A204.1 (cell line): ENCODE measurements around the gene OR13C8.
"Not testable (repeated sequence)": the region's sequence is repeated elsewhere in the genome, so short reads cannot be mapped to it uniquely, and the experiment has no call there.

Experiments used
- FAIRE-seq: peaks from 2 replicates; lab custom pipeline; 2012; peaks lifted over from hg19 to GRCh38; lab: Jason Lieb, UNC

Gene OR13C8, protein sequence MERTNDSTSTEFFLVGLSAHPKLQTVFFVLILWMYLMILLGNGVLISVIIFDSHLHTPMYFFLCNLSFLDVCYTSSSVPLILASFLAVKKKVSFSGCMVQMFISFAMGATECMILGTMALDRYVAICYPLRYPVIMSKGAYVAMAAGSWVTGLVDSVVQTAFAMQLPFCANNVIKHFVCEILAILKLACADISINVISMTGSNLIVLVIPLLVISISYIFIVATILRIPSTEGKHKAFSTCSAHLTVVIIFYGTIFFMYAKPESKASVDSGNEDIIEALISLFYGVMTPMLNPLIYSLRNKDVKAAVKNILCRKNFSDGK

DNA sequence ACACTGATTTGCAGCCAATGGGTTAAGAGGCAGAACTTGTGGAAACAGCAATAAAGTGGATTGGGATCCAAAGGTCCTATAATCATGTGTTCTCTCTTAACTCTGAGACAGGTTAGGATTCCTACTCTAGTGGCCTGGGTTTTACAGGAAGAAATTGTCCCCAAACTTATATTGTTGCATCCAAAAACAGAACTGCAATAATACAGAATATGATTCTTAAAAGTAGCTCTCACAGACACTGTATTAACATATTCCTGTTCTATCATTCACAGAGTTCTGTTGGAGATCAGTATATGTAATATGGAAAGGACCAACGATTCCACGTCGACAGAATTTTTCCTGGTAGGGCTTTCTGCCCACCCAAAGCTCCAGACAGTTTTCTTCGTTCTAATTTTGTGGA, at the start of gene OR13C8:
TSS of gene OR13C8 (plus strand) at position 301 of the 400 bp plus-strand sequence. CDS start at position 301, 0 bp downstream.
- FAIRE-seq, result no peak

DNA sequence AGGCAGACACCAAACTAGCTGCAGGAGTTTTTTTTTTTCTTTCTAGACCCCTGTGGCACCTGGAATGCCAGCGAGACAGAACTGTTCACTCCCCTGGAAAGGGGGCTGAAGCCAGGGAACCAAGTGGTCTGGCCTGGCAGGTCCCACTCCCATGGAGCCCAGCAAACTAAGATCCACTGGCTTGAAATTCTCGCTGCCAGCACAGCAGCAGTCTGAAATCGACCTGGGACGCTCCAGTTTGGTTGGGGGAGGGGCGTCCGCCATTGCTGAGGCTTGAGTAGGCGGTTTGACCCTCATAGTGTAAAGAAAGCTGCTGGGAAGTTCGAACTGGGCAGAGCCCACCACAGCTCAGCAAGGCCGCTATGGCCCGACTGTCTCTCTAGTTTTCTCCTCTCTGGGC, 48.7 kb upstream of the OR13C8 start:
- not testable (repeated sequence) for FAIRE-seq

DNA sequence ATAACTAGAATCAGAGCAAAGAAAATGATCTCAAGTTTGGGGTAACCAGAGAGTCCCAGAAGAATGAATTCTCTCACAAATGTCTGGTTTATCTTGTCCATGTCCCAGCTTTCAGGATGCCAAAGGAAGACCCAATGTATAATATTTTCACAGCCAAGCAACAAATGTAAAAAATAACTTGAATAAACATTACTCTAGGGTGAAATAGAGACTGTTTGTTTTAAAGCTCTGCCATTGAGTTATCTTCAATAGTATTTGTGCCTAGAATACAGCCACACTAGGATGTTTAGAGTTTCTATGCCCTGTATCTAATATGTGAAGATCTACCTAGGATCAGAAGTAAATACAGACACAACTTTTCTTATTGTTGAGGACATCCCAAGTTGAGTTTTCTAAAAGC, 41.9 kb upstream of the OR13C8 start, which contains the start of gene OR13C4:
TSS of gene OR13C4 (minus strand) at position 101 of the 400 bp plus-strand sequence. CDS start at position 101, 0 bp downstream.
- FAIRE-seq, result no peak

DNA sequence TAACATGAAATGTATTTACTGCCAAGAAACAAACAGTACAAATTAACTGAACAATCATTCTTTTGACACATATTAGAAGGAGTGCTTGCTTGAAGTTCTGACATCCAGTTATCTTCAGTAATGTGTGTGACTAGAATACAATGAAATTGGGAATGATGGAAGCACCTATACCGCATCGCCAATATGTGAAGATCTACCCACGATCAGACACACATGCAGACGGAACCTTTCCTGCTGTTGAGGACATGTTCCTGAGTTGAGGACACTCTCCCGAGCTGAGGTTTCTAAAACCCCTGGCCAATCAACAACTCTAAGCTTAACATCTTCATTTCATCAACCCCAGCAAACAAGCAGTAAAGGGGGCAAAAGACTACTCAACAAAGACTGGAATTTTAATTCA, 32.2 kb upstream of the OR13C8 start, which contains the start of gene OR13C3:
TSS of gene OR13C3 (minus strand) at position 101 of the 400 bp plus-strand sequence. CDS start 133 bp downstream, outside the sequence.
- FAIRE-seq, result no peak

DNA sequence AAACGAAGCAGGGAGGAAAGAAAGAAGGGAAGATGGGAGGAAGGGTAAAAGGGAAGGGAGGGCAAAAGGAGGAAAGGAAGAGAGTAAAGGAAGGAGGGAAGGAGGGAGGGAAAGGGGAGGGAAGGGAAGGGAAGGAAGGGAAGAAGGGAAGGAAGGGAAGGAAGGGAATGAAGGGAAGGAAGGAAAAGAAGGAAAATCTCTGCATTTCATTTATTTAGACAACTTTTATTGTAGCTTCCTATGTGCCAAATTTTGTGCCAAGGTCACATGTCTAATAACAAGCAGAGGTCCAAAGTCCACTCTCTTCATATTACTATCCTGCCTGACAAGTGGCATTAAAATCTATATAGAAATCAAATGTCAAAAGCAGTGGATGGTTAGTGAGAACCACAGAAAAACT, 29.7 kb upstream of the OR13C8 start:
- FAIRE-seq, result no peak

DNA sequence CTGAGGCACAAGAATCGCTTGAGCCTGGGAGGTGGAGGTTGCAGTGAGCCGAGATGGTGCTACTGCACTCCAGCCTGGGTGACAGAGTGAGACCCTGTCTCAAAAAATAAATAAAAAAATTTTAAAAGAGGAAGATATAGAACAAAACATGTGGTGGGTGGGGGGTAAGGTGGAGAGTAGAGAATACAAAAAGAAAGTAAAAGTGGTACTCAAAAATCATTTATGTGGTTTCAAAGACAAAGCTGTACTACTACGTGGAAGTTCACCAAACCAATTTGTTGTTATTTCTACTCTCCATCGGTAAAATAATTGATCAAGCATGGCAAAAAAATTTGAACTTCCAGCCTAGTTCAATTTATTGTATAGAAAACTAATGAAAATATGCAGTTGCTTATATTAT, 24.3 kb upstream of the OR13C8 start:
- FAIRE-seq, result no peak

DNA sequence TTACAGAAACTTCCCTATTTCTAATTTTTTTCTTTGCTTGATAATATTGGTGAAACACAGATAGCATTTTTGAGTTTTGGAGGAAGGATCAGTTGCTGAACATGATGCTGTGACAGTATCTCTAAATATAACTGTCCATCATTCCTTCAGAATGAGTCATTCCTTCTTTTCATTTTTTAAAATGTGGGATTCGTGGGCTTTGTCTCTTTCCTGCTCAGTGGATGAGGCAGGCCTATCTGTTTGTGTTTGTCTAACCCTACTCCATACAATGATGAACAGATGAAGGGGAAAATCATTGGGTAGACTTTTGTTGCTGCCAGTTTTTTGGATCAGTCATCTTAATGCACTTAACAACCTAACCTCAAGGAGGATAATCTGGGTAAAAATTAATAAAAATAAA, 15.7 kb upstream of the OR13C8 start:
- FAIRE-seq, result no peak

DNA sequence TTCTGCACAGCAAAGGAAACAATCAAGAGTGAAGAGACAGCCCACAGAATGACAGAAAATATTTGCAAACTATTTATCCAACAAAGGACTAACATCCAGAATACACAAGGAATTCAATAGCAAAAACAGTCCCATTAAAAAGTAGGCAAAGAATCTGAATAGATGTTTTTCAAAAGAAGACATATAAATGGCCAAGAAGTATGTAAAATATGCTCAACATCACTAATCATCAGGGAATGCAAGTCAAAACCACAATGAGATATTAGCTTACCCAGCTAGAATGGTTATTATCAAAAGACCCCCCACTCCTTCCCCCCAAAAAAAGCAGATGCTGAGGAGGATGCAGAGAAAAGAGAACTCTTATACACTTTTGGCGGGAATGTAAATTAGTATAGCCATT, 13.4 kb upstream of the OR13C8 start:
- FAIRE-seq, result no peak

DNA sequence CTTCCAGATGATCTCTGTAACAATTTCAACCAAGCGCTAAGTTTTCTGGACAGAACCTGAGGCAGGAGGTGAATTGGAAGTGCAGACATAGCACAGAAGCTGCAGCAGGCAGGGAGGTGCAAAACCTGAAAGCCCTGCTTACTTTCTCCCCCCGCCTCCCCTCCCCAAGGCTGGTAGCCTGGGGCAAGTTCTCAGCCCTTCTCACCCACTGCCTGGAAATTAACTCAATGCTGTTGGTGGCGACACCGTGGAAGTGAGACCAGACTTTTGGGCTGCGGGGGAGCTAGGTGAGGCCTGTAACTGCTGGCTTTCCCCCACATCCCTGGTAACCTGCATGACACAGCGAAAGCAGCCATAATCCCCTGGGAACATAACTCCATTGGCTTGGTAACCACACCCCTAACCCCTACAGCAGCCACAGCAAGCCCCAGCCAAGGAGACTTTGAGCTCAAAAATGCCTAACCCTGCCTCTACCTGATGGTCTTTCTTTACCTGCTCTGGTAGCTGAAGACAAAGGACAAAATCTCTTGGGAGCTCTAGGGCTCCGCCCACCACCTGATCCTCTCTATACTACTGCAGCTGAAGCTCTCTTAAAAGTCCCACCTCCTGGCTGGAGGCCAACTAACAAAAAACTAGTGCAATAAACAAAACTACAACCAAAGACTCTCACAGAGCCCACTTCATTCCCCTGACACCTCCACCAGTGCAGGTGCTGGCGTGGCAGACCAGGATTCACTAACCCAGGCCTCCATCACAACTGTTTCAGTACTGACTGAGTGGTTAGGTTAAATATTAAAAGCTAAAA, 11.9 kb upstream of the OR13C8 start:
- no peak for FAIRE-seq

DNA sequence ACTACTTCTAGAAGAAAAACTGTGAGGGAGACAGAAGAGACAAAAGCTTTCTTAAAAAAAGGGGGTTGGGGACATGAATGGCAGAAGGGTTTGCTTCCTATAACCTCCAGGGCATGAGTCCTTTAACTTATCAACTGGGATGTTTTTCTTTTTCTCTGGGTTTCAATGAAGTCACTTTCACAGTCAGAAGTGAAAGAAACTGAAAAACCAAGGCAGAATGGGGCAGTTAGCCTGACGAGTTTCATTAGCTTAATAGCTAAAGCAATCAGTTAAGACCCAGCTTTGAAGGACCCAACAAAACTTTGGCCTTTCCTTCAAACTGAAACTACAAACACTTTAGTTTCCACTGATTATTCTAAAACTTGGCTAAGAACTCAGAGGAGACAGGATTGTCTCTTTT, 4.6 kb upstream of the OR13C8 start:
- no peak for FAIRE-seq

DNA sequence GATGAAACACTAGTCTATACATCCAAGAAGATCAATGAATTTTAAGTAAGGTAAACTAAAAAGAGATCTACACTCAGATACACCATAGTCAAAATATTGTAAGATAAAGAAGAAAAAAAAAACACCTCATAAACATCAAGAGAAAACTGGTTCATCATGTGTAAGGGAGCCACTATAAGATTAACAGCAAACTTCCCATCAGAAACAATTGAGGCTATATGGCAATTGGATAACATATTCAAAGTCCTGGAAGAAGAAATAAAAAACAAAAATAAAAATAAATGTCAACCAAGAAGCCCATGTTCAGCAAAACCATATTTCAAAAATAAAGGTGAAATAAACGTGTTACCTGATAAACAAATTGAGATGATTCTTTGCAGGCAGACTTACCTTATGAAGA, 3.6 kb downstream of the OR13C8 start:
- no peak for FAIRE-seq

DNA sequence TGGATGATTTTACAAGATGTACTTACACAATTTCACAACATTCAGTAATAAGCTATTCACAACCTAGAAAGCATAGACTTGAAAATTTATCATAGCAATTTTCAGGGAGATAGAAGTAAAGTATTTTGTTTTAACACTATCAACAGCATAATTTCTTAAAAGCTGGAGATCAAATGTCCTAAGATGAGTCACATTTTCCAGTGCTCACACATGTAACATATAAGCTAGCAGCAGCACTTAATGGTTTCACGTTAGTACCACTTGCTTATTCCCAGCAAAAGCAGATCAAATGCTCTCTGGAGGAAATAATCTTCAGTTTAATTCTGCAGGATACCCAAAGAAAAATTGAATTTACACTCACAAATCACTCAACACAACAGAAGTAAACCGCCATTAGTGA, 6.5 kb downstream of the OR13C8 start:
- FAIRE-seq, result no peak

DNA sequence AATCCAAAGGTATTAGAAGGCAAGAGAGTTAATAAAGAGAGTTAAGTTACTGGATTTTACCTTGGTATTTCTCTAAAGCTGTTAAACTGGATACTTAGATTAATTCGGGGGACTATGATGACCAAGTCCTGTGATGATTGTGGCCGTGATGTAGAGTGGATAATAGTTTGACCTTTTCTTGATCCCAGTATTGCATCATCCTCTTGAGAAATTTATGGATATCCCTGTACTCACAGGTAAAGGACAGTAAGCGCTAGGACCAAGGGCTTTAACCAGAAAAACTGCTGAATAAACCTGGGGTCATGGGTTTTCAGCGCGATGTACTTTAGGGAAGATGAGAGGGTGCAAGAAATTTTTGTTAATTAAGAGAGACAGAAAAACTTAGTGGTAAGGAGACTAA, 8.3 kb downstream of the OR13C8 start:
- no peak for FAIRE-seq

DNA sequence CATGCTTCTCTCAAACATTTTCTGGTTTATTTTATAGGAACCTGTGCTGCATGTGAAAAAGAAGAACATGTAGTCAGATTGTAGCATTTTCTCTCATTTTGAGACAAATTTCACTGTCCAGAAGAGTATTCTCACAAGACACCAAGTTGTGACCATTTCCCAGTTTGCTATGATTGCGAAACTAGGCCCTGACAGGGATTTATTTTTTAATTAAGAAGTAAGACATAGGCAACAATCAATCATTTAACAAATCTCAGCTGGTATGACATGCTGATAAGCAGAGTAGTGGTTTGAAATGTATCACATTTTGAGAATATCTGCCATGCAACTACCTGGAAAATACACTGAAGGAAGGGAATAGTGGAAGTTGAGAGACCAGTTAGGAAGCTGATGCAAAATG, 11.6 kb downstream of the OR13C8 start:
- no peak for FAIRE-seq

DNA sequence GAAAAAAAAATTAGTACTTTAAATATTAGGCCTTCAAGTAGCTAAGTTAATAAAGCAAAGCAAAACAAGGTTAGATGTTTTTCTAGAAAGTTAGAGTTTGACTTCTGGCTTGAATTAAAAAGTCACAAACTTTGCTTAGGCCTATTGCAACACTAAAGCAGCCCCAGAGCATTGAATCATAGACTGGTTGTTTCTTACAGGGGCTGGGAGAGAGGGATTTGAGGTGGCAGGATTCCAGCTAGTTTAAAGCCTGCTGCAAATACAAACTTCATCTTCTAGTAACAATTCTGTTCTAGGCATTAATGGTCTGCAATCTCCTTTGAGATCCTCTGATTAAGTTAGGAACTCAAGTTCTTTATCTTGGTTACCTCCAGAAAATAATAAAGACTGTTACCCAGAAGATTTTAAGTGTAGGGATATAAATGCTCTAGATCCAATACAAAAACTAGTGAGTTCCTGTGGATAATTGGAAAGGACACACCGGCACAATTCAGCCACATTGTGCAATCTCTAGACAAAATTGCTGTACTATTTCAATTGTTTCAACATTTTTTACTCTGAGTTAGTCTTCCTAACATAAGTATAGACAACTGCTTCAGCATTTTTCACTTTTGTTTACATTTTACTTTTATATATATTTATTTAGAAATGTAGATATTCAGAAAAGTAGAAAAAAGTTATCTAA, 17.7 kb downstream of the OR13C8 start:
- no peak for FAIRE-seq

DNA sequence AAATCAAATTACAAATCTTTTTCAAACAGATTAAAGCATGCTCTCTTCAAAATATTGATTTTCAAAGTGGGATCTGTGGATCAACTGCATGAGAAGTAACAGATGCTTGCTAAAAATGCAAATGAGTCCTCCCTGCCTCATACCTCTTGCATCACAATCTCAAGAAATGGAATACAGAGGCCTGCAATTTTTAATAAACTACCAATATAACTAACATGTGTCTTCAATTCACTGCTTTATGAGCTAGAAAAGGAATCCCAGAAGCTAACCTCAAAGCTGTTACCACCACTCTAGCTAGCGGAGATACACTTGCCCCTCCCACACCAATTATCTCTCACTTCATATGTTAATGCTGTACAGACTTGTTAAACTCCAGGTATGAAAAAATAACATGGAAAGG, 20.7 kb downstream of the OR13C8 start:
- FAIRE-seq, result no peak

DNA sequence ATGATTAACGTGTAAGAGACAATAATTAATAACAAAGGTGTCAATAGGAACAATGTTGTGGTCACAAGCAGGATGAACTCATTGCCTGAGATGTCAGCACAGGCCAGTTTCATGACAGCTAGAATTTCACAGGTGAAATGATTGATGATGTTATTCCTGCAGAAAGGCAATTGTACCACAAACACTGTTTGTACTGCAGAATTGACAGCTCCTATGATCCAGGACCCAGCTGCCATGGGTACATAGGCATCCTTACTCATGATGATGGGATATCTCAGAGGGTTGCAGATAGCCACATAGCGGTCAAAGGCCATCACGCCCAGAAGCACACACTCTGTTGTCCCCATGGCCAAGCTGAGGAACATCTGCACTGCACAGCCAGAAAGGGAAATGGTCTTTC, 29.8 kb downstream of the OR13C8 start:
- FAIRE-seq, result not testable (repeated sequence)

DNA sequence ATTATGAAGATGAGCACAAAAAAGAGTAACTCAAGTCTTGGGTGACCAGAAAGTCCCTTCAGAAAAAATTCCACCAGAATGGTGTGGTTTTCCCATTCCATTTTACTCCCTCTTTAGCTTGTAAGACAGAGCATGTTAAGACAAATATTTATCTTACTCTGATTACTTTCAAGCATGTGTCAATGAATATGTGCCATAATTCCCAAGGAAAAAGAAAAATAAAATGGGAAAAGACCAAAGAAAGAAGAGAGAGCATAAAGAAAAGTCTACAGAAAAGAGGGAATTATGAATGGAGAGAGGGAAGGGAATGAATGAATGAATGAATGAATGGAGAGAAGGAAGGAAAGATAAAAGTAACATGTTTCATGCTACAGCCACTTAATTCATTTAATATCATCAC, 30.3 kb downstream of the OR13C8 start, which contains the start of gene OR13C5:
TSS of gene OR13C5 (minus strand) at position 101 of the 400 bp plus-strand sequence. CDS start at position 101, 0 bp downstream.
- not testable (repeated sequence) for FAIRE-seq

DNA sequence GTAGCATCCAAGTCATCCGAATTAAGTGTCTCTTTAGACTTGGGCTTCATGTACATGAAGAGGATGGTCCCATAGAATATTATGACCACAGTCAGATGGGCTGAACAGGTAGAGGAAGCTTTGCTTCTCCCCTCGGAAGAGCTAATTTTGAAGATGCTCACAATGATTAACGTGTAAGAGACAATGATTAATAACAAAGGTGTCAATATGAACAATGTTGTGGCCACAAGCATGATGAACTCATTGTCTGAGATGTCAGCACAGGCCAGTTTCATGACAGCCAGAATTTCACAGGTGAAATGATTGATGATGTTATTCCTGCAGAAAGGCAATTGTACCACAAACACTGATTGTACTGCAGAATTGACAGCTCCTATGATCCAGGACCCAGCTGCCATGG, 35.8 kb downstream of the OR13C8 start:
- FAIRE-seq, result no peak

DNA sequence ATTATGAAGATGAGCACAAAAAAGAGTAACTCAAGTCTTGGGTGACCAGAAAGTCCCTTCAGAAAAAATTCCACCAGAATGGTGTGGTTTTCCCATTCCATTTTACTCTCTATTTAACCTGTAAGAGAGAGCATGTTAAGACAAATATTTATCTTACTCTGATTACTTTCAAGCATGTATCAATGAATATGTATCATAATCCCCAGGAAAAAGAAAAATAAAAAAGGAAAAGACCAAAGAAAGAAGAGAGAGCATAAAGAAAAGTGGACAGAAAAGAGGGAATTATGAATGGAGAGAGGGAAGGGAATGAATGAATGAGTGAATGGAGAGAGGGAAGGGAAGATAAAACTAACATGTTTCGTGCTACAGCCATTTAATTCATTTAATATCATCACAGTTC, 36.6 kb downstream of the OR13C8 start, which contains the start of gene OR13C2:
TSS of gene OR13C2 (minus strand) at position 101 of the 400 bp plus-strand sequence. CDS start at position 101, 0 bp downstream.
- not testable (repeated sequence) for FAIRE-seq

DNA sequence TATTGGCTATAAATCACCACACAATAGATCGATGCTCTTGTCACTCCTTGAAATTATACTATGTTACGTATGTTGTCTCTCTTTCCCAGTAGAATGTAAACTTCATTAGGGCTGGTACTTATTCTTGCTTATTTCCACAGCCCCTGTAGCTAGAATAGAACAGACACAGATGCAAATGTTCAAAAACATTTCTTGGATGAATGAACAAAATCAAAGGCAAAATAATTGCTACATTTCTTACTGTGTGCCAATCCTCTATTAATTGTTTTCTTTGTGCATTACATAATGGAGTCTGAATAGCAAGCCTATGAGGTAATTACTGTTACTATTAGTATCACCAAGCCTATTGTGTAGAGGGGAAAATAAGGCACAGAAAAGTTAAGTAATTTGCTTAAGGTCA, 37.2 kb downstream of the OR13C8 start:
- FAIRE-seq, result no peak

DNA sequence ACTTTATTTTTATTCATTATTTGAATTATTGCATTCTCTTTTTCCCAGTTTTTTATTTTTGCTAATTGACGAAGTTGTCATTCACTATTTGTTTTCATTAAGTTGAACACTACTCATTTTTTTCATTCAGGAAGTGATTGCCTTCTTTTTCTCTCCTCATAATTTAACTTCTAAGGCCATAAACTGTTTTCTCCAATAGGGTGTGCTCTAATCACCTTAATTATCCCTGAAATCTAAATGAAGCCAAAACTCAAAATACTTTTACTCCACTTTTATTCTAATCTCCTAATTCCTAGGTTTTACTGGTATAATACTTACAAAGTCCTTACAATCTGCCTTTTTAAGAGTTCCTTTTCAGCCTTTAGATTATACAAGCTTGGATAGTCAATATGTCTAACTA, 39.4 kb downstream of the OR13C8 start:
- no peak for FAIRE-seq

DNA sequence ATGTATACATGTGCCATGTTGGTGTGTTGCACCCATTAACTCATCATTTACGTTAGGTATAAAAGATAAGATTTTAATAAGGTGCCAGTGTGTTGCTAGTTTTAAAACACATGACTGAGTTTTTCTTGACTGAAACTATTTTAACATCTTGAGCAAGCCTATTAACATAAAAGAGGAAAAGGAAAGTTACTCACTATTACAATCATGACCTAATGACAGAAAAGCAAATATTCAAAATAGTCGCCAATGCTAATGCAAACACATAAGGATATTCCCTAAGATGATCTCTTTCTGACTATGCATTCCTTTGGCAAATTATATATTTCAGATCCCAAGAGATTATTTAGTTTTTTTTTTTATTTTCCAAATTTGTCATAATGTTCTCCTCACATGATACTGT, 42.2 kb downstream of the OR13C8 start:
- no peak for FAIRE-seq
